OCI-LY1 (cell line): ENCODE data around the gene MRPS6.

Experiments
- H2AFZ ChIP-seq: fragments of 200-600 bp; sonication (generic), shearing (Covaris generic); 2 replicates; pipeline ENCODE4 v1.6.0; 2014; ENCODE audit warnings: antibody characterized with exemption, mild to moderate bottlenecking, low read length
- H3F3A ChIP-seq: fragments of 200-600 bp; sonication (generic), shearing (Covaris generic); 2 replicates; pipeline ENCODE4 v1.6.0; 2014; ENCODE audit warnings: mild to moderate bottlenecking, antibody characterized with exemption, low read length, moderate library complexity; ENCODE audit not compliant: insufficient read depth
- H3K27ac ChIP-seq: fragments of 200-600 bp; sonication (generic); 2 replicates; pipeline ENCODE4 v1.5.1; 2014; ENCODE audit warnings: low read length, mixed run types, mild to moderate bottlenecking, low read depth; ENCODE audit not compliant: poor library complexity, severe bottlenecking
- H3K27me3 ChIP-seq: fragments of 200-600 bp; sonication (generic); 2 replicates; pipeline ENCODE4 v1.6.0; 2014; ENCODE audit warnings: antibody characterized with exemption, mild to moderate bottlenecking, low read length, moderate library complexity; ENCODE audit not compliant: insufficient read depth
- H3K36me3 ChIP-seq: fragments of 200-600 bp; sonication (generic); 2 replicates; pipeline ENCODE4 v1.6.1; 2014; ENCODE audit warnings: mild to moderate bottlenecking, antibody characterized with exemption, low read length, moderate library complexity, mixed read lengths; ENCODE audit not compliant: insufficient read depth
- H3K4me1 ChIP-seq: fragments of 200-600 bp; sonication (generic); 2 replicates; pipeline ENCODE4 v1.5.1; 2014; ENCODE audit warnings: mild to moderate bottlenecking, low read length, moderate library complexity; ENCODE audit not compliant: insufficient read depth, severe bottlenecking
- H3K4me2 ChIP-seq: fragments of 200-600 bp; sonication (generic), shearing (Covaris generic); 2 replicates; pipeline ENCODE4 v1.6.1; 2014; ENCODE audit warnings: low read length
- H3K4me3 ChIP-seq: fragments of 200-600 bp; sonication (generic); 2 replicates; pipeline ENCODE4 v1.5.1; 2014; ENCODE audit warnings: low read length, low read depth, mild to moderate bottlenecking, mixed read lengths; ENCODE audit not compliant: poor library complexity, severe bottlenecking
- H3K79me2 ChIP-seq: fragments of 200-600 bp; shearing (Covaris generic); 2 replicates; pipeline ENCODE4 v1.6.1; 2016; ENCODE audit warnings: mixed run types, low read length, mixed read lengths; ENCODE audit not compliant: insufficient read depth
- H3K9ac ChIP-seq: fragments of 200-600 bp; sonication (generic), shearing (Covaris generic); 2 replicates; pipeline ENCODE4 v1.6.1; 2014; ENCODE audit warnings: mild to moderate bottlenecking, low read length, mixed read lengths
- H3K9me2 ChIP-seq: fragments of 200-600 bp; sonication (generic), shearing (Covaris generic); 2 replicates; pipeline ENCODE4 v1.6.1; 2014; ENCODE audit warnings: low read depth, mild to moderate bottlenecking, low read length, mixed read lengths
- H3K9me3 ChIP-seq: fragments of 200-600 bp; shearing (Covaris generic); 2 replicates; pipeline ENCODE4 v1.6.1; 2014; ENCODE audit warnings: low read length, mixed read lengths
- H4K20me1 ChIP-seq: fragments of 200-600 bp; sonication (generic), shearing (Covaris generic); 2 replicates; pipeline ENCODE4 v1.6.0; 2016; ENCODE audit warnings: mild to moderate bottlenecking, low read length; ENCODE audit not compliant: insufficient read depth
- EZH2 ChIP-seq: fragments of 200-600 bp; sonication (generic), shearing (Covaris generic); IDR thresholded peaks from 2 replicates; pipeline ENCODE4 v1.8.0; 2017; ENCODE audit warnings: borderline replicate concordance, mixed run types, mild to moderate bottlenecking, antibody characterized with exemption, low read length, moderate library complexity, mixed read lengths
- TF ChIP-seq, protein P1 (sequence below): fragments of 200-600 bp; sonication (generic), shearing (Covaris generic); IDR thresholded peaks from 2 replicates; pipeline ENCODE4 v1.5.1; 2017; ENCODE audit warnings: mild to moderate bottlenecking, antibody characterized with exemption, low read length, moderate library complexity, mixed read lengths

The MRPS6 gene

DNA sequence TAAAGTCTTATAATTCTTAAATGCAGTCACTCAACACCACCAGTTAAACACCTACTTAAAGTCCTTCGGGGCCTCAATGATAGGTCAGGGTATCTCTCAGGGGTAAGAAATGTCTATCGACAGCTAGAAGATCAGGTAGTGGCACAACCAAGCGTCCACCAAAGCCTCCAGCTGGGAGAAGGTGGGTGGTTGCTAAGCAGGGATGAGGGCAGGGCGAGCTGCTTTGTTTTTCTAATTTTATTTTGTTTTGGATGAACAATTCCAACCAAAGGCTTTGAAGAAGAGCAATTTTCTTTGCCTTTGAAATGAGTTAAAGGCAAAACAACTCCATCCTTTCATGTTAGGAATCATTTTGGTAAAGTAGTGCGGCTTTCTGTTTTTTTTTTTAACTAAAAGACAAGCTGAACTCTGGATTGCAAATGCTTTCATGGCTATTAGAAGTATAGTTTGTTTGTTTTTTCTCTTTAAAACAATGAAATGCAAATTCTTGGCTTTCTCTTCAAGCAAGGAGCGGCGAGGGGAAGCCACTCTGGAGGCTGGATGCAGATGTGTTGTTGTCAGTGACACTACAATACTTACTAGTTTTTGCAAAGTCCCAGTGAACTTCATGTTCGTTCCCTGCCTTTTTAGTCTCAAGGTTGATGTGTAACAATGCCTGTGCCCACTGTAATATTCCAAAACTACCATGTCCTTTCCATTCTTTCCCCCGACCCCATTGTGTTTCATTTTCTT lies 106.0 kb downstream of the MRPS6 start:
- H2AFZ ChIP-seq = no peak overlapping the region
- H3K9ac ChIP-seq = no peak overlapping the region
- H3K36me3 ChIP-seq = no peaks in the 10 kb centered on the region
- H3K9me3 ChIP-seq = no peaks in the 10 kb centered on the region
- H3K9me2 ChIP-seq = no peaks in the 10 kb centered on the region
- no peaks in the 10 kb centered on the region for H3F3A ChIP-seq
- no peak overlapping the region for H3K4me2 ChIP-seq
- no peaks in the 10 kb centered on the region for H3K4me1 ChIP-seq
- H3K27ac ChIP-seq = no peak overlapping the region
- TF ChIP-seq EZH2 = no peak
- TF ChIP-seq, protein P1, sequence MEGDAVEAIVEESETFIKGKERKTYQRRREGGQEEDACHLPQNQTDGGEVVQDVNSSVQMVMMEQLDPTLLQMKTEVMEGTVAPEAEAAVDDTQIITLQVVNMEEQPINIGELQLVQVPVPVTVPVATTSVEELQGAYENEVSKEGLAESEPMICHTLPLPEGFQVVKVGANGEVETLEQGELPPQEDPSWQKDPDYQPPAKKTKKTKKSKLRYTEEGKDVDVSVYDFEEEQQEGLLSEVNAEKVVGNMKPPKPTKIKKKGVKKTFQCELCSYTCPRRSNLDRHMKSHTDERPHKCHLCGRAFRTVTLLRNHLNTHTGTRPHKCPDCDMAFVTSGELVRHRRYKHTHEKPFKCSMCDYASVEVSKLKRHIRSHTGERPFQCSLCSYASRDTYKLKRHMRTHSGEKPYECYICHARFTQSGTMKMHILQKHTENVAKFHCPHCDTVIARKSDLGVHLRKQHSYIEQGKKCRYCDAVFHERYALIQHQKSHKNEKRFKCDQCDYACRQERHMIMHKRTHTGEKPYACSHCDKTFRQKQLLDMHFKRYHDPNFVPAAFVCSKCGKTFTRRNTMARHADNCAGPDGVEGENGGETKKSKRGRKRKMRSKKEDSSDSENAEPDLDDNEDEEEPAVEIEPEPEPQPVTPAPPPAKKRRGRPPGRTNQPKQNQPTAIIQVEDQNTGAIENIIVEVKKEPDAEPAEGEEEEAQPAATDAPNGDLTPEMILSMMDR = no peak
- no peaks in the 10 kb centered on the region for H3K27me3 ChIP-seq
- H3K79me2 ChIP-seq = no peaks in the 10 kb centered on the region
- H3K4me3 ChIP-seq = no peak overlapping the region
- H4K20me1 ChIP-seq = no peaks in the 10 kb centered on the region

DNA sequence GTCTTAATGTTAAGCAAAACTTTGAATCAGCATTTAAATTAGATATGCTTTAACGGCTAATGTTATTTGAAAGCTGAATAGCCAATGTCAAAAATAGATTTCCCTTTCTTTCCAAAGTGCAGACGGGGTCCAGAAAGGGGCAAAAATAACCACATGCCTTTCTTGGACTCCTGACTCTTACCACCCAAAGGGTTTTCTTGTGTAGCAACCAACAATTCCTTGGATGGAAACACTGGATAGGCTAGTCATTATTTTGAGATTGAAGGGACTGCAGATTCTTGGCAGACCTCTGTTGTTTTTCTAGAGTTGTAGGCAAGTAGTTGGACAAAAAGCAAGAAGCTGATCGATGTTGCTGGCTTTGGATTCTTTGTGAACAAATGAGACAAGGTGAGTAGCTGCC lies 107.0 kb downstream of the MRPS6 start:
- TF ChIP-seq, protein P1 = no peak
- no peak for TF ChIP-seq EZH2
- Histone ChIP-seq H3K4me1 (no peaks in the 10 kb centered on the region), H3K4me3 (no peak overlapping the region), H3K27me3 (no peaks in the 10 kb centered on the region), H3K9me2 (no peaks in the 10 kb centered on the region), H2AFZ (no peak overlapping the region), H3K79me2 (no peaks in the 10 kb centered on the region), H3K27ac (no peak overlapping the region), H3K36me3 (no peaks in the 10 kb centered on the region), H3K9ac (no peak overlapping the region), H3K4me2 (no peak overlapping the region), H3F3A (no peaks in the 10 kb centered on the region), H4K20me1 (no peaks in the 10 kb centered on the region), H3K9me3 (no peaks in the 10 kb centered on the region)

DNA sequence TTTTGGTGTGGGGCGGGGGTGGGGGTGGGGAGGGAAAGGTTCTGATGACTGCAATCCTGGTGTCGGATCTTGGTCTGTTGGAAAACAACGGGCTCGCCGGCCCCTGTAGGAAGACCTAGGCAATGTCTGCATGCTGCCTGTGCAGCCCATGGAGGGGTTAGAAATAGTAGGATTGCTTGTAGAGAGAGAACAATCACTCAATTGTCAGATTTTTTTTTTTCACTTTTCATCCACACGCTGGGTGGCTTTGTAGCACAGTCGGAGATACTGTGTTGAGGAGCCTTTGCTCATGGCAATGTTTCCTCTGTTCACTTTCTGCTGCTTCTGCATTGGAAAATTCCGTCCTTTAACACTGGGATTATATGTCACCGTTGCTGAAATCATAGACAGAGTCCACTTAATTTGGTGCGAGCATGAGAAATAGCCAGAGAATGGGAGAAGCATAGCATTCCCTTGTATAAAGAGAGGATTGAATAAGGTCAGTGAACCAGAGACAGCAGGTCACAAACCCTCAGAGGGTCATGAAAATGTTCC lies 107.5 kb downstream of the MRPS6 start:
- Histone ChIP-seq H3K27ac (no peak overlapping the region), H3K36me3 (no peaks in the 10 kb centered on the region), H3K9ac (no peak overlapping the region), H3K9me3 (no peaks in the 10 kb centered on the region), H3K9me2 (no peaks in the 10 kb centered on the region), H3K27me3 (no peaks in the 10 kb centered on the region), H3K4me1 (no peaks in the 10 kb centered on the region), H3K79me2 (no peaks in the 10 kb centered on the region), H2AFZ (no peak overlapping the region), H3K4me2 (no peak overlapping the region), H3F3A (no peaks in the 10 kb centered on the region), H4K20me1 (no peaks in the 10 kb centered on the region), H3K4me3 (no peak overlapping the region)
- TF ChIP-seq, protein P1 = no peak
- no peak for TF ChIP-seq EZH2
